Amniotic stem cell (primary cell): ENCODE data around the gene FUT8.
"Not testable (repeated sequence)": the region's sequence is repeated elsewhere in the genome, so short reads cannot be mapped to it uniquely, and the experiment has no call there.

Experiments
- DNase-seq: peaks from one replicate; lab custom pipeline; 2025; lab: John Stamatoyannopoulos, UW

The FUT8 gene

GRCh38 chr14:65623759-65624158 lies 211.2 kb downstream of the FUT8 start:
- no peak for DNase-seq

GRCh38 chr14:65627315-65627714 lies 214.8 kb downstream of the FUT8 start:
- no peak for DNase-seq

- no peak for DNase-seq
Observed at GRCh38 chr14:65628664-65629063, 216.1 kb downstream of the FUT8 start.

GRCh38 chr14:65631040-65631439 lies 218.5 kb downstream of the FUT8 start:
- no peak for DNase-seq

- no peak for DNase-seq
Observed at GRCh38 chr14:65632487-65632886, 220.0 kb downstream of the FUT8 start.

- DNase-seq, result not testable (repeated sequence)
Observed at GRCh38 chr14:65633666-65634065, 221.1 kb downstream of the FUT8 start.

GRCh38 chr14:65637780-65638179 lies 225.2 kb downstream of the FUT8 start:
- no peak for DNase-seq

- DNase-seq, result no peak
Observed at GRCh38 chr14:65639216-65639615, 226.7 kb downstream of the FUT8 start.

- no peak for DNase-seq
Observed at GRCh38 chr14:65650826-65651225, 238.3 kb downstream of the FUT8 start.

GRCh38 chr14:65656554-65656953 lies 244.0 kb downstream of the FUT8 start:
- DNase-seq, result no peak

- DNase-seq, result no peak
Observed at GRCh38 chr14:65658202-65658601, 245.7 kb downstream of the FUT8 start.

- no peak for DNase-seq
Observed at GRCh38 chr14:65661865-65662264, 249.3 kb downstream of the FUT8 start.

GRCh38 chr14:65664436-65664835 lies 251.9 kb downstream of the FUT8 start:
- DNase-seq, result no peak

- DNase-seq, result no peak
Observed at GRCh38 chr14:65676361-65677014, 264.0 kb downstream of the FUT8 start.

GRCh38 chr14:65685572-65685971 lies 273.0 kb downstream of the FUT8 start:
- no peak for DNase-seq

- DNase-seq, result no peak
Observed at GRCh38 chr14:65686761-65687160, 274.2 kb downstream of the FUT8 start.

- DNase-seq, result no peak
Observed at GRCh38 chr14:65689070-65689469, 276.5 kb downstream of the FUT8 start.

GRCh38 chr14:65692566-65692965 lies 280.0 kb downstream of the FUT8 start:
- DNase-seq, result not testable (repeated sequence)

GRCh38 chr14:65696801-65697200 lies 284.3 kb downstream of the FUT8 start:
- DNase-seq, result no peak

- DNase-seq, result no peak
Observed at GRCh38 chr14:65703521-65703920, 291.0 kb downstream of the FUT8 start.

GRCh38 chr14:65703996-65704395 lies 291.5 kb downstream of the FUT8 start:
- DNase-seq, result no peak

- no peak for DNase-seq
Observed at GRCh38 chr14:65704437-65704836, 291.9 kb downstream of the FUT8 start.

- DNase-seq, result no peak
Observed at GRCh38 chr14:65704850-65705249, 292.3 kb downstream of the FUT8 start.

- DNase-seq, result no peak
Observed at GRCh38 chr14:65709576-65709975, 297.0 kb downstream of the FUT8 start.
